SU-DHL-6 (cell line): ENCODE measurements around the gene PAWR.

ENCODE experiments used
- CTCF ChIP-seq: fragments of 200-600 bp; sonication (generic); IDR thresholded peaks from one replicate; pipeline ENCODE4 v1.5.1; 2017; ENCODE audit warnings: antibody characterized with exemption, mild to moderate bottlenecking, low read length, moderate library complexity; ENCODE audit not compliant: insufficient read depth, poor library complexity, severe bottlenecking
- EZH2phosphoT487 ChIP-seq: fragments of 200-600 bp; sonication (generic), shearing (Covaris generic); conservative IDR thresholded peaks from 2 replicates; pipeline ENCODE4 v1.6.1; 2018; ENCODE audit warnings: mild to moderate bottlenecking, antibody characterized with exemption, low read length, moderate library complexity, mixed read lengths

GRCh38 chr12:79635676-79636075 lies 55.1 kb downstream of the PAWR start:
- TF ChIP-seq CTCF (no peak), EZH2phosphoT487 (no peak)
